Measurements from ENCODE around the gene UBALD1. TPM values are rescaled to one million over a fixed set of nuclear protein-coding genes. Genes with fewer than 3 reads are reported as not detected.

Gene UBALD1
- polyA plus RNA-seq (2011; rRNA removed) (10.0 and 10.2 TPM in 2 replicates), polyA plus RNA-seq (2017; fragmentation: RNase III; extraction: RNeasy Plus Mini Kit Qiagen cat#74134 plus additional on column Dnase treatment) (33.2 to 36.6 TPM (median 34.1 TPM) in 3 replicates), polyA minus RNA-seq (2011; rRNA and poly(A)+ RNA removed) (6.7 and 10.2 TPM in 2 replicates)
- polyA plus RNA-seq (2012; cell fraction: cytosol; rRNA removed): 52.3 and 75.7 TPM in 2 replicates
- 126 and 212 TPM in 2 replicates for polyA plus RNA-seq (2012; cell fraction: nucleus; rRNA removed)

GRCh38 chr16:4614571-4615383, at the start of gene UBALD1:
TSS of gene UBALD1 (minus strand) at chr16:4614888. CDS start at chr16:4614797, 91 bp downstream.
- FAIRE-seq: no peak
- H3K4me3 ChIP-seq: peak within 1 kb of the TSS; percentile 89
- peak; percentile 73 to 83 for ATAC-seq
- peak within 1 kb of the TSS; percentile 99 for H3K4me2 ChIP-seq
- POLR2A ChIA-PET: interaction anchor here (0.6 to 1.5 kb wide), 2 partner anchors 9 to 187 kb away, joined by 3 to 4 read pairs; no protein-coding TSS in a partner anchor
- H3K9me3 ChIP-seq: no peaks in the 10 kb centered on the region
- peak; percentile 89 to 93 for DNase-seq (ENCODE audit: low read depth in 1 of 2, low spot score in 1 of 2)
- CTCF ChIA-PET: interaction anchor here (1.1 to 2.4 kb wide), 2 partner anchors 16 to 29 kb away, joined by 3 to 7 read pairs; no protein-coding TSS in a partner anchor
- peaks cover 42% of the 10 kb centered on the region for H3K4me1 ChIP-seq
- 45% methylated on average over 21 of the region's 100 CpGs for WGBS (ENCODE audit: missing lambda C conversion rate)
- H3K27ac ChIP-seq: peak within 1 kb of the TSS; percentile 93 to 98
- TF ChIP-seq ATOH8 (CRISPR knock-in tag; IDR thresholded peaks at IDR 0.05; ENCODE audit: low read depth) (no peak), EHF (CRISPR knock-in tag; IDR thresholded peaks at IDR 0.05) (no peak; the same call in 1 of the 2 replicates), CBX2 (IDR thresholded peaks at IDR 0.05; ENCODE audit: borderline replicate concordance, low read depth) (no peak), JUNB (IDR thresholded peaks at IDR 0.05) (peak; percentile 44), E2F6 (IDR thresholded peaks at IDR 0.05; ENCODE audit: borderline replicate concordance, low read depth) (peak; percentile 63; the same call in 1 of the 2 replicates), ELK1 (IDR thresholded peaks at IDR 0.05; ENCODE audit: low read depth, low read length) (no peak), BHLHE40 (IDR thresholded peaks at IDR 0.05; ENCODE audit: low read depth, low read length) (0 out of 2 replicates have a peak, but pooled peaks have one; percentile 12), HEYL (CRISPR knock-in tag; IDR thresholded peaks at IDR 0.05) (no peak), RAD21 (conservative IDR thresholded peaks at IDR 0.05 in 1 of 2, IDR thresholded peaks at IDR 0.05 in 1 of 2) (no peak), HOXA7 (CRISPR knock-in tag; IDR thresholded peaks at IDR 0.05) (no peak), CTCF (IDR thresholded peaks at IDR 0.05) (no peak), EHMT2 (IDR thresholded peaks at IDR 0.05; ENCODE audit: low read depth) (no peak), HOXB5 (CRISPR knock-in tag; IDR thresholded peaks at IDR 0.05) (no peak), RARB (CRISPR knock-in tag; IDR thresholded peaks at IDR 0.05) (no peak), USF2 (IDR thresholded peaks at IDR 0.05) (no peak), MAX (IDR thresholded peaks at IDR 0.05) (peak; percentile 93), CBX8 (IDR thresholded peaks at IDR 0.05) (no peak), NFE2L2 (conservative IDR thresholded peaks at IDR 0.05; ENCODE audit: low read length) (no peak), NPAS2 (CRISPR knock-in tag; IDR thresholded peaks at IDR 0.05; ENCODE audit: borderline replicate concordance) (no peak), HOXB13 (CRISPR knock-in tag; IDR thresholded peaks at IDR 0.05; ENCODE audit: low read depth) (peak; percentile 77; the same call in 1 of the 2 replicates), SREBF2 (IDR thresholded peaks at IDR 0.05) (no peak), FOSL2 (IDR thresholded peaks at IDR 0.05) (peak; percentile 85), FOSL2 (CRISPR knock-in tag; IDR thresholded peaks at IDR 0.05) (peak; percentile 97), KDM5A (IDR thresholded peaks at IDR 0.05) (no peak), ZC3H11A (IDR thresholded peaks at IDR 0.05) (no peak), HMGXB4 (CRISPR knock-in tag; IDR thresholded peaks at IDR 0.05; ENCODE audit: borderline replicate concordance) (no peak), ZSCAN20 (CRISPR knock-in tag; IDR thresholded peaks at IDR 0.05) (no peak)
